Endodermal cell (in vitro differentiated cells): ENCODE data around the gene BRIX1. TPM values are rescaled to one million over a fixed set of nuclear protein-coding genes. Genes with fewer than 3 reads are reported as not detected.

Experiments used
- DNase-seq: peaks from one replicate; pipeline ENCODE4 v3.0.0-alpha.2; 2017
- H3K27ac ChIP-seq: 2 replicates; pipeline ENCODE4 v1.5.1; 2013; ENCODE audit warnings: mild to moderate bottlenecking, low read depth, low read length, moderate library complexity
- H3K27me3 ChIP-seq: 2 replicates; pipeline ENCODE4 v1.6.1; 2013; ENCODE audit warnings: mild to moderate bottlenecking, low read length, moderate library complexity; ENCODE audit not compliant: insufficient read depth, control insufficient read depth, poor library complexity, severe bottlenecking
- H3K36me3 ChIP-seq: 2 replicates; pipeline ENCODE4 v1.7.0; 2013; ENCODE audit warnings: mild to moderate bottlenecking, low read length, moderate library complexity; ENCODE audit not compliant: control insufficient read depth, insufficient read depth
- H3K4me1 ChIP-seq: one replicate; pipeline ENCODE4 v1.7.0; 2013; ENCODE audit warnings: low read length; ENCODE audit not compliant: control insufficient read depth, insufficient read depth
- H3K4me3 ChIP-seq: 2 replicates; pipeline ENCODE4 v1.5.1; 2013; ENCODE audit warnings: mild to moderate bottlenecking, low read length, moderate library complexity
- H3K9ac ChIP-seq: 2 replicates; pipeline ENCODE4 v1.6.1; 2013; ENCODE audit warnings: mild to moderate bottlenecking, low read length, moderate library complexity; ENCODE audit not compliant: poor library complexity, severe bottlenecking; ENCODE audit errors: extremely low read depth
- H3K9me3 ChIP-seq: 2 replicates; pipeline ENCODE4 v1.6.1; 2013; ENCODE audit warnings: mild to moderate bottlenecking, low read length, moderate library complexity; ENCODE audit not compliant: control insufficient read depth
- H3K27ac Mint-ChIP-seq: 2 replicates; pipeline ENCODE4 v1.8.0; 2020; ENCODE audit warnings: mixed read lengths
- H3K27me3 Mint-ChIP-seq: 2 replicates; pipeline ENCODE4 v1.8.0; 2021; ENCODE audit warnings: mild to moderate bottlenecking, mixed read lengths; ENCODE audit not compliant: insufficient read depth
- H3K36me3 Mint-ChIP-seq: 2 replicates; pipeline ENCODE4 v1.8.0; 2020; ENCODE audit warnings: low read depth, mixed read lengths
- H3K4me1 Mint-ChIP-seq: 2 replicates; pipeline ENCODE4 v1.8.0; 2020; ENCODE audit warnings: mixed read lengths
- H3K4me3 Mint-ChIP-seq: 2 replicates; pipeline ENCODE4 v1.8.0; 2020; ENCODE audit warnings: mild to moderate bottlenecking, moderate library complexity, mixed read lengths
- H3K9me3 Mint-ChIP-seq: 2 replicates; pipeline ENCODE4 v1.8.0; 2020; ENCODE audit warnings: mild to moderate bottlenecking, mixed read lengths
- WGBS, 2 experiments: methylation state at CpG; one replicate each; pipeline versions ENCODE4 v1.1.5 to v1.1.7; 2013; ENCODE audit warnings: missing lambda C conversion rate in 2 of 2, mixed read lengths in 1 of 2; ENCODE audit not compliant: insufficient coverage in 1 of 2, insufficient read length in 1 of 2; 5-methylcytosine and 5-hydroxymethylcytosine counted together
- total RNA-seq, 2 donors: library from RNA; stranded (reverse); fragmentation: NEBNext Ultra II Directional in 1 of 2; extraction: Animal tissue kit (Norgen Biotek cat#: 25700) in 1 of 2; gene quantifications; 2 replicates in 1 of 2; 3 replicates in 1 of 2; pipeline ENCODE4 v1.2.1, GENCODE V29; 2021
- TF ChIP-seq, protein P1 (sequence below): fragments of 200-600 bp; sonication (generic); conservative IDR thresholded peaks from 2 replicates; pipeline ENCODE4 v1.5.0; 2021; ENCODE audit warnings: antibody characterized with exemption, mild to moderate bottlenecking

Gene BRIX1
- total RNA-seq, 2 donors from 2014 or later = 46.0 to 54.7 TPM

DNA sequence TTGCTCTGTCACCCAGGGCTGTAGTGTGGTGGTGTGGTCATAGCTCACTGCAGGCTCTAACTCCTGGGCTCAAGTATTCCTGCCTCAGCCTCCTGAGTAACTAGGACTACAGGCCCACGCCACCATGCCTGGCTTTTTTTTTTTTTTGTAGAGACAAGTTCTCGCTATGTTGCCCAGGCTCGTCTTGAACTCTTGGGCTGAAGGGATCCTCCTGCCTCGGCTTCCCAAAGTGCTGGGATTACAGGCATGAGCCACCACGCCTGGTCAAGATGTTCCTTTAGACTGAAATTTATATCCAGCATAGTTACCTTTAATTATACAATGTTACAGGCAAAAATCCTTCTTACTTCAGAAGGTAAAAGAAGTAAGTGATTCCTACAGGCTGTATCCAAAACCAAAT, 12.3 kb downstream of the BRIX1 start:
- peaks cover 41% of the 10 kb centered on the region for H3K36me3 ChIP-seq
- TF ChIP-seq, protein P1, sequence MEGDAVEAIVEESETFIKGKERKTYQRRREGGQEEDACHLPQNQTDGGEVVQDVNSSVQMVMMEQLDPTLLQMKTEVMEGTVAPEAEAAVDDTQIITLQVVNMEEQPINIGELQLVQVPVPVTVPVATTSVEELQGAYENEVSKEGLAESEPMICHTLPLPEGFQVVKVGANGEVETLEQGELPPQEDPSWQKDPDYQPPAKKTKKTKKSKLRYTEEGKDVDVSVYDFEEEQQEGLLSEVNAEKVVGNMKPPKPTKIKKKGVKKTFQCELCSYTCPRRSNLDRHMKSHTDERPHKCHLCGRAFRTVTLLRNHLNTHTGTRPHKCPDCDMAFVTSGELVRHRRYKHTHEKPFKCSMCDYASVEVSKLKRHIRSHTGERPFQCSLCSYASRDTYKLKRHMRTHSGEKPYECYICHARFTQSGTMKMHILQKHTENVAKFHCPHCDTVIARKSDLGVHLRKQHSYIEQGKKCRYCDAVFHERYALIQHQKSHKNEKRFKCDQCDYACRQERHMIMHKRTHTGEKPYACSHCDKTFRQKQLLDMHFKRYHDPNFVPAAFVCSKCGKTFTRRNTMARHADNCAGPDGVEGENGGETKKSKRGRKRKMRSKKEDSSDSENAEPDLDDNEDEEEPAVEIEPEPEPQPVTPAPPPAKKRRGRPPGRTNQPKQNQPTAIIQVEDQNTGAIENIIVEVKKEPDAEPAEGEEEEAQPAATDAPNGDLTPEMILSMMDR = no peak
- H3K9me3 ChIP-seq = no peaks in the 10 kb centered on the region
- no peak overlapping the region for H3K4me3 ChIP-seq
- H3K4me1 ChIP-seq = no peaks in the 10 kb centered on the region
- peaks cover 34% of the 10 kb centered on the region for H3K36me3 Mint-ChIP-seq
- no peak for DNase-seq
- no peaks in the 10 kb centered on the region for H3K9me3 Mint-ChIP-seq
- H3K27me3 ChIP-seq = no peaks in the 10 kb centered on the region
- peak overlapping the region; percentile 61 for H3K27ac Mint-ChIP-seq
- 89 to 92% methylated on average over 5 of the region's 5 CpGs for WGBS, 2 experiments
- H3K4me3 Mint-ChIP-seq = no peak overlapping the region
- H3K27ac ChIP-seq = peak overlapping the region; percentile 5
- H3K27me3 Mint-ChIP-seq = no peaks in the 10 kb centered on the region
- no peak overlapping the region for H3K9ac ChIP-seq
- peaks cover 11% of the 10 kb centered on the region for H3K4me1 Mint-ChIP-seq

DNA sequence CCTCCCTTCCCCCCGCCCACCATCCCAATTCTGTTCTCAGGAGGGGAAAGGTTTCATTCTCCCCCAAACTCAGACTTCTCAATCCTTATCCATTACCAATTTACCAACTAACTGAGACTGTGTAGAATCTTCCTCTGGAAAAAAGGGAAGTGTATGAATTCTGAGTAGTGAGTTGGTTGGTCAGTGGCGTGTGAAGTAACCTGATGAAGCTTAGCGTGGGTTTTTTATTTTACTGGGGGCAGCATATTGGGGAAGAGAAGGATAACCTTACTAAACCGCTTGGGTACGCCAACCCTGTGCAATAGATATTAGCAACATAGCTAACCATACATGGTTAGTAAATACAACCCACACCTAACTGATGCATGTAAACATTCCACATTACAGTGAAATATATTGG, 12.8 kb downstream of the BRIX1 start:
- Histone ChIP-seq H3K4me3 (peak overlapping the region; percentile 72), H3K9ac (no peak overlapping the region), H3K27ac (peak overlapping the region; percentile 5), H3K27me3 (no peaks in the 10 kb centered on the region), H3K4me1 (no peaks in the 10 kb centered on the region), H3K36me3 (peaks cover 38% of the 10 kb centered on the region), H3K9me3 (no peaks in the 10 kb centered on the region)
- no peaks in the 10 kb centered on the region for H3K9me3 Mint-ChIP-seq
- 91 to 100% methylated on average over 1 to 5 of the region's 5 CpGs for WGBS, 2 experiments
- peaks cover 11% of the 10 kb centered on the region for H3K4me1 Mint-ChIP-seq
- H3K27me3 Mint-ChIP-seq = no peaks in the 10 kb centered on the region
- DNase-seq = no peak
- TF ChIP-seq, protein P1 = no peak
- no peak overlapping the region for H3K4me3 Mint-ChIP-seq
- H3K36me3 Mint-ChIP-seq = peaks cover 32% of the 10 kb centered on the region
- H3K27ac Mint-ChIP-seq = no peak overlapping the region

DNA sequence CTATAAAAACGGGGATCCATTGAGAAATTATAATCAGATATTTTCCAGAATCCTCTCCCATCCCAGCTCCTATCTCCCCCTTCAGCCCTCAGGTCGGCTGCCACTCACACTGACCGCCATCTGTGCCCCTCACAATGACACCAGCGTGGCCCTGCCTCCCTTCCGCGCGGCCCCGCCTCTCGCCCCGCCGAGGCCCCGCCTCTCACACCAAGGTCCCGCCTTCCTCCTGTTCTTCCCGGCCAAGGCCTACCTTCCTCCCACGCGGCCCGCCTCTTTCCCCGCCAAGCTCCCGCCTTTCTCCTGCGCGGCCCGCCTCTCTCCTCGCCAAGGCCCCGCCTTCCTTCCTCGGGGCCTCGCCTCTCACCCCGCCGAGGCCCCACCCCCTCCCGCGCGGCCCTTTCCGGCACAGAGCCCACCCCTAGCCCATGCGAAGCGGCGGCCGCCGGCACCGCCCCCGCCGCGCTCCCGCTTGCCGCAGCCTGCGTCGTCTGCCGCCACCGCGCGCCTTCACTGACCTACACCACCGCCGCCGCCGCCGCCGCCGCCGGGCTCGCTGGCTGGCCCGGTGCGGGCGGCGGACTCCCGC, 13.7 kb downstream of the BRIX1 start, which contains the start of gene DNAJC21:
TSS of gene DNAJC21 (plus strand) at position 426 of the 586 bp plus-strand sequence. CDS start 261 bp downstream, outside the sequence.
- Histone ChIP-seq H3K9ac (peak within 1 kb of the TSS; percentile 55), H3K36me3 (peaks cover 38% of the 10 kb centered on the region), H3K9me3 (no peaks in the 10 kb centered on the region), H3K27me3 (no peaks in the 10 kb centered on the region), H3K4me1 (no peaks in the 10 kb centered on the region), H3K4me3 (peak within 1 kb of the TSS; percentile 92), H3K27ac (peak within 1 kb of the TSS; percentile 81)
- peaks cover 30% of the 10 kb centered on the region for H3K36me3 Mint-ChIP-seq
- H3K27ac Mint-ChIP-seq = peak within 1 kb of the TSS; percentile 99
- no peaks in the 10 kb centered on the region for H3K27me3 Mint-ChIP-seq
- H3K4me3 Mint-ChIP-seq = peak within 1 kb of the TSS; percentile 96
- TF ChIP-seq, protein P1 = no peak
- DNase-seq = peak; percentile 99
- H3K4me1 Mint-ChIP-seq = peaks cover 11% of the 10 kb centered on the region
- WGBS, 2 experiments = 0% methylated on average over 7 to 63 of the region's 63 CpGs
- H3K9me3 Mint-ChIP-seq = no peaks in the 10 kb centered on the region
